Right lobe of liver (tissue), 6 donors: Measurements from ENCODE around the gene SPSB3. TPM values are rescaled to one million over a fixed set of nuclear protein-coding genes. Genes with fewer than 3 reads are reported as not detected.

Source experiments
- ATAC-seq, 4 donors: fragments of 200-7000 bp; cut with Tn5 transposase; one replicate each; pipeline ENCODE4 v1.9.1; 2020; ENCODE audit warnings: mild to moderate bottlenecking in 4 of 4, moderate library complexity in 4 of 4
- DNase-seq, 3 donors: peaks; one replicate each; pipeline ENCODE4 v3.0.0-alpha.2; 2020
- H3K27ac ChIP-seq, 3 donors: fragments of 200-600 bp; one replicate each; pipeline ENCODE4 v1.8.0; 2022
- H3K27me3 ChIP-seq, 2 donors: fragments of 200-600 bp; one replicate each; pipeline ENCODE4 v1.8.0; 2022
- H3K36me3 ChIP-seq, 4 donors: fragments of 200-600 bp; sonication (generic) in 1 of 4; one replicate each; pipeline versions ENCODE4 v1.5.1 to v1.8.0; 2017 to 2022; ENCODE audit warnings: control low read depth in 1 of 4
- H3K4me1 ChIP-seq, 4 donors: fragments of 200-600 bp; sonication (generic) in 1 of 4; one replicate each; pipeline versions ENCODE4 v1.5.1 to v1.8.0; 2017 to 2022; ENCODE audit warnings: control low read depth in 1 of 4
- H3K4me3 ChIP-seq, 3 donors: fragments of 200-600 bp; one replicate each; pipeline ENCODE4 v1.8.0; 2022
- H3K9me3 ChIP-seq, 4 donors: fragments of 200-600 bp; sonication (generic) in 1 of 4; one replicate each; pipeline versions ENCODE4 v1.5.1 to v1.8.0; 2017 to 2022; ENCODE audit warnings: control low read depth in 1 of 4
- CTCF ChIP-seq, 4 donors: fragments of 200-600 bp in 3 of 4; fragments of 450-650 bp in 1 of 4; IDR thresholded peaks; one replicate each; pipeline versions ENCODE4 v1.5.1 to v1.8.0; 2016 to 2022; ENCODE audit warnings: antibody characterized with exemption in 4 of 4, mild to moderate bottlenecking in 2 of 4
- POLR2A ChIP-seq: fragments of 450-650 bp; IDR thresholded peaks from one replicate; pipeline ENCODE4 v1.6.1; 2017; ENCODE audit warnings: antibody characterized with exemption, mild to moderate bottlenecking
- WGBS: methylation state at CpG from one replicate; pipeline ENCODE4 v1.1.6; 2018; ENCODE audit warnings: low coverage, low lambda C conversion rate; ENCODE audit not compliant: insufficient coverage; ENCODE audit errors: missing lambda C conversion rate; 5-methylcytosine and 5-hydroxymethylcytosine counted together
- intact Hi-C, 2 donors: fragments of 100-400 bp; cut with DNase I; formaldehyde crosslinking; loops; one replicate each; pipeline versions ENCODE4 v1.11.2 to v1.14.1; 2022
- total RNA-seq, 6 experiments: library from RNA; depleted of rRNA in 2 of 6; stranded (reverse); fragments of >200 nt in 2 of 6; fragmentation: NEBNext Ultra II Directional in 3 of 6; extraction: Animal tissue kit (Norgen Biotek cat#: 25700) in 3 of 6; gene quantifications; one replicate each; pipeline versions ENCODE4 v1.1.0 to v1.2.4, GENCODE V29; 2016 to 2023
- donor health status: DM: no; HTN: yes; CAD: no.
- donor health status: DM: no; HTN: no; CAD: no.
- donor health status: DM: no; HTN: no; CAD: no.
- donor health status: DM: no; HTN: yes; CAD: no.
- donor health status: DM: no; HTN: yes; CAD: no.

SPSB3 gene
- total RNA-seq, 6 experiments from 2014 or later: 18.6 to 42.5 (median 34.5) TPM

- ATAC-seq (no peak), DNase-seq (peak in 1 of 3 donors; percentile 14)
- Histone ChIP-seq H3K27me3 (no peaks in the 10 kb centered on the region), H3K9me3 (no peaks in the 10 kb centered on the region), H3K36me3 (peaks cover 0 to 10% (median 5%) of the 10 kb centered on the region in 4 donors), H3K27ac (no peak overlapping the region), H3K4me3 (no peak overlapping the region), H3K4me1 (peaks cover 0 to 23% (median 7%) of the 10 kb centered on the region in 4 donors)
- intact Hi-C loops: no loop called here
- no peak for TF ChIP-seq CTCF (IDR thresholded peaks at IDR 0.05)
- TF ChIP-seq POLR2A: no peak
- WGBS: 90% methylated on average over 14 of the region's 26 CpGs
Measured at GRCh38 chr16:1784977-1785845, 2.8 kb upstream of the SPSB3 start.

- intact Hi-C loops: no loop called here
Measured at GRCh38 chr16:1781758-1782407, 488 bp downstream of the SPSB3 start.

GRCh38 chr16:1781254-1781653, 1.1 kb downstream of the SPSB3 start:
- no peak for TF ChIP-seq POLR2A
- no peak for TF ChIP-seq CTCF (IDR thresholded peaks at IDR 0.05)
- intact Hi-C loops: no loop called here
- Histone ChIP-seq H3K36me3 (peaks cover 0 to 22% (median 4%) of the 10 kb centered on the region in 4 donors), H3K27me3 (no peaks in the 10 kb centered on the region), H3K4me3 (peak overlapping the region; percentile 84 to 94 (median 86)), H3K27ac (peak overlapping the region; percentile 75 to 95 (median 78)), H3K9me3 (no peaks in the 10 kb centered on the region), H3K4me1 (peaks cover 0 to 35% (median 11%) of the 10 kb centered on the region in 4 donors)
- 60% methylated on average over 1 of the region's 20 CpGs for WGBS
- ATAC-seq (no peak), DNase-seq (peak in 2 of 3 donors; percentile 37 to 56)

More at GRCh38 chr16:1781758-1782407, 488 bp downstream of the SPSB3 start:
- TF ChIP-seq POLR2A: no peak
- TF ChIP-seq CTCF (IDR thresholded peaks at IDR 0.05): no peak
- DNase-seq (peak; percentile 44 to 62 (median 56)), ATAC-seq (peak in 2 of 4 donors; percentile 0 to 10)
- H3K4me1 ChIP-seq: peaks cover 0 to 35% (median 11%) of the 10 kb centered on the region in 4 donors
- H3K9me3 ChIP-seq: no peaks in the 10 kb centered on the region
- 0% methylated on average over 24 of the region's 70 CpGs for WGBS
- no peaks in the 10 kb centered on the region for H3K27me3 ChIP-seq
- peak overlapping the region; percentile 75 to 95 (median 78) for H3K27ac ChIP-seq
- peaks cover 0 to 17% (median 4%) of the 10 kb centered on the region in 4 donors for H3K36me3 ChIP-seq
- peak overlapping the region; percentile 84 to 94 (median 86) for H3K4me3 ChIP-seq

- 55% methylated on average over 6 of the region's 6 CpGs for WGBS
- DNase-seq (no peak), ATAC-seq (no peak)
- Histone ChIP-seq H3K36me3 (peaks cover 0 to 22% (median 4%) of the 10 kb centered on the region in 4 donors), H3K27ac (peak overlapping the region in 2 of 3 donors; percentile 58 to 71), H3K4me3 (peak overlapping the region in 1 of 3 donors; percentile 94), H3K4me1 (peaks cover 0 to 35% (median 11%) of the 10 kb centered on the region in 4 donors), H3K9me3 (no peaks in the 10 kb centered on the region), H3K27me3 (no peaks in the 10 kb centered on the region)
- intact Hi-C loops: no loop called here
- TF ChIP-seq CTCF (IDR thresholded peaks at IDR 0.05): no peak
- TF ChIP-seq POLR2A: no peak
Measured at GRCh38 chr16:1780677-1781072, 1.7 kb downstream of the SPSB3 start.
